ENCODE results near the gene BTRC.

- TF ChIP-seq EZH2phosphoT487 (IDR thresholded peaks at IDR 0.05; ENCODE audit: borderline replicate concordance) = no peak
- no peak for TF ChIP-seq EGR1 (IDR thresholded peaks at IDR 0.05; ENCODE audit: low read depth)
- no peak for TF ChIP-seq POLR2A (IDR thresholded peaks at IDR 0.05; ENCODE audit: borderline replicate concordance, extremely low read depth, insufficient read depth, insufficient read length)
- no peak for TF ChIP-seq EZH2 (IDR thresholded peaks at IDR 0.05)
- no peak for TF ChIP-seq RAD21 (IDR thresholded peaks at IDR 0.05; ENCODE audit: low read depth)
- no peak for TF ChIP-seq MAX (IDR thresholded peaks at IDR 0.05)
- TF ChIP-seq CEBPB (IDR thresholded peaks at IDR 0.05; ENCODE audit: low read depth) = no peak
- TF ChIP-seq CTCF (IDR thresholded peaks at IDR 0.05 in 2 of 3, conservative IDR thresholded peaks at IDR 0.05 in 1 of 3; ENCODE audit: borderline replicate concordance in 1 of 3, insufficient read depth in 1 of 3, low read depth in 2 of 3, low read length in 2 of 3) = no peak
- TF ChIP-seq YY1 (IDR thresholded peaks at IDR 0.05; ENCODE audit: extremely low read depth, insufficient replicate concordance, low read depth, low read length) = no peak
These were observed 100.1 kb downstream of the BTRC start for GRCh38 chr10:101453791-101454718.

Measured in HCT116 (cell line).